NAMALWA (cell line): ENCODE data around the gene GCHFR.

Experiments
- DNase-seq: peaks from one replicate; pipeline ENCODE4 v3.0.0-alpha.2; 2015; ENCODE audit warnings: low spot score

The GCHFR gene

GRCh38 chr15:40754883-40755811 lies 8.7 kb upstream of the GCHFR start, which contains the start of gene RMDN3:
RMDN3 (minus strand) TSS chr15:40755254; CDS start chr15:40754783, 471 bp downstream.
- peak; percentile 97 for DNase-seq

- peak; percentile 37 for DNase-seq
Observed at GRCh38 chr15:40755812-40756208, 8.1 kb upstream of the GCHFR start.

GRCh38 chr15:40756938-40757337 lies 6.9 kb upstream of the GCHFR start:
- DNase-seq: no peak

- DNase-seq: no peak
Observed at GRCh38 chr15:40759961-40760360, 3.9 kb upstream of the GCHFR start.

- no peak for DNase-seq
Observed at GRCh38 chr15:40762919-40763800, 708 bp upstream of the GCHFR start.

GRCh38 chr15:40764629-40765103 lies 798 bp downstream of the GCHFR start:
- DNase-seq: peak; percentile 50

GRCh38 chr15:40766194-40766815 lies 2.4 kb downstream of the GCHFR start:
- DNase-seq: no peak

- DNase-seq: no peak
Observed at GRCh38 chr15:40766906-40767837, 3.3 kb downstream of the GCHFR start.

- no peak for DNase-seq
Observed at GRCh38 chr15:40767838-40768500, 4.1 kb downstream of the GCHFR start.

- DNase-seq: peak; percentile 40
Observed at GRCh38 chr15:40768521-40769273, 4.8 kb downstream of the GCHFR start.

GRCh38 chr15:40769274-40770146 lies 5.6 kb downstream of the GCHFR start, which contains the start of gene C15orf62:
C15orf62 (plus strand) TSS chr15:40769980; CDS start chr15:40770496, 516 bp downstream.
- DNase-seq: peak; percentile 96

- DNase-seq: peak; percentile 90
Observed at GRCh38 chr15:40770147-40770721, 6.4 kb downstream of the GCHFR start.

GRCh38 chr15:40771242-40771641 lies 7.4 kb downstream of the GCHFR start:
- DNase-seq: no peak

- DNase-seq: no peak
Observed at GRCh38 chr15:40772014-40772413, 8.1 kb downstream of the GCHFR start.

- DNase-seq: no peak
Observed at GRCh38 chr15:40773496-40773895, 9.6 kb downstream of the GCHFR start.

- DNase-seq: no peak
Observed at GRCh38 chr15:40773902-40774301, 10.0 kb downstream of the GCHFR start.

- DNase-seq: no peak
Observed at GRCh38 chr15:40775007-40775406, 11.1 kb downstream of the GCHFR start.
